GM18951 (cell line): ENCODE measurements around the gene PRKCZ.
"Not testable (repeated sequence)": the region's sequence is repeated elsewhere in the genome, so short reads cannot be mapped to it uniquely, and the experiment has no call there.

Experiments used
- POLR2A ChIP-seq: IDR thresholded peaks from 4 replicates; pipeline ENCODE4 v1.6.1; 2011; ENCODE audit warnings: mild to moderate bottlenecking; ENCODE audit not compliant: insufficient read length, insufficient read depth; ENCODE audit errors: extremely low read depth
- in situ Hi-C: fragments of 300-500 bp; cut with MboI; formaldehyde crosslinking; loops from one replicate; pipeline ENCODE4 v1.12.0; 2022; ENCODE audit warnings: low sequenced_read_pairs, mixed read lengths, inconsistent platforms; ENCODE audit not compliant: unreplicated experiment

PRKCZ gene

DNA sequence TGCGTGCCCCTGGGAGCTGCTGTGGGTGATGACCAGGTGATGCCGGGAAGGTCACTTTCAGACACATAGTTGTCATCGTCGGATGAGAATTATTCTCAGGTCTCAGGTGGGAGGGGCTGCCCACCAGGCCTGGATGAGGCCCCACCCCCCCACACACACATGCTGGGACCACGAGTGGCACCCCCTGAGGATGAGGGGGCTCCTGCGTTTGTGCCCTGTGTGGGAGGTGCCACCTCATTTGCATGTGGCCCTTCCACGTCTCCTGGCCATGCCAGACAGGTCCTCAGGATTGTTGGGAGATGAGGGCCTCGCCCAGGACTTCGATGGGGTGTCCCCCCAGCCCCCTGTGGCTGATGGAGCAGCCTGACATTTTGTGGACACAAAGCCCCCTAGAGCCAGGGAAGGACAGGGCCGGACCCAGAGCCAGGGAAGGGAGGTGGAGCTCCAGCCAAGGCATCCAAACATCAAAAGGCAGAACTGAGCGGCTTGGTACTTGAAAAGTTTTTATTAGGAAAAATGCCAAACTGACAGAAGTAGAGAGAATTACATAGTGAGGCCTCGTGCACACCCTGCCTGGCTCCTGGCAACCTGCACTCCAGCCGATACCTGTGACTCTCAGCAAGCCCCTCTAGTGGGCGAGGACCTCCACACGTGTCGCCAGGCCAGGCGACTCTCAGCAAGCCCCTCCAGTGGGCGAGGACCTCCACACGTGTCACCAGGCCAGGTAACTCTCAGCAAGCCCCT lies 55.7 kb downstream of the PRKCZ start:
- no peak for TF ChIP-seq POLR2A
- in situ Hi-C loops: no loop called here

DNA sequence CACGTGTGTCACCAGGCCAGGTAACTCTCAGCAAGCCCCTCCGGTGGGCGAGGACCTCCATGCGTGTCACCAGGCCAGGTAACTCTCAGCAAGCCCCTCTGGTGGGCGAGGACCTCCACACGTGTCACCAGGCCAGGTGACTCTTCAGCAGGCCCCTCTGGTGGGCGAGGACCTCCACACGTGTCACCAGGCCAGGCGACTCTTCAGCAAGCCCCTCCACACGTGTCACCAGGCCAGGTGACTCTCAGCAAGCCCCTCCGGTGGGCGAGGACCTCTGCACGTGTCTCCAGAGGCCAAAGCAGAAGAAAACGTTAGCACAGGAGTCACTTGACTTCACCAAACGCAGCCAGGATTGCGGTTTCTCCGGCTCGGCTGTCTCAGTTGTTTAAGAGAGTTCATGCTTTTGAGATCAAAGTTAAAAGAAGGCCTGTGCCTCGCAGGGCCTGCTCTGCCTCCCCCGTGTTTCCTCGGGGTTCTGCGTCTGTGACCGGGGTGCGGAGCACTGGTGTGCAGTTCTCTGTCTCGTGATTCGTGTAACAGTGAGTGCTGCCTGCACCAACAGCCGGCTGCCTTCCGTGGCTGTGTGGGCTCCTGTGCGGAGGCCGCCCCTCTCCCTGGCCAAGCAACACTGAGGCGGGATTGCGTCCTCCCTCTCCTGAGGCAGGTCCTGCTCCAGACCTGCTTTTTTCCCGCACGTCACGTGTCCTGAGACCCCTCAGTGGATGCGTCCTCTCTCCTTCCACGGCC lies 56.6 kb downstream of the PRKCZ start:
- in situ Hi-C loops: no loop called here
- TF ChIP-seq POLR2A: no peak

GRCh38 chr1:2107586-2108212 lies 57.5 kb downstream of the PRKCZ start:
- no peak for TF ChIP-seq POLR2A
- in situ Hi-C loops: no loop called here

GRCh38 chr1:2108213-2108876 lies 58.1 kb downstream of the PRKCZ start:
- no peak for TF ChIP-seq POLR2A
- in situ Hi-C loops: no loop called here

GRCh38 chr1:2108877-2109580 lies 58.8 kb downstream of the PRKCZ start:
- no peak for TF ChIP-seq POLR2A
- in situ Hi-C loops: no loop called here

- TF ChIP-seq POLR2A: no peak
- in situ Hi-C loops: no loop called here
Observed at GRCh38 chr1:2109581-2110021, 59.4 kb downstream of the PRKCZ start.

- no peak for TF ChIP-seq POLR2A
- in situ Hi-C loops: no loop called here
Observed at GRCh38 chr1:2110191-2110737, 60.1 kb downstream of the PRKCZ start.

GRCh38 chr1:2110738-2111673 lies 60.8 kb downstream of the PRKCZ start:
- TF ChIP-seq POLR2A: no peak
- in situ Hi-C loops: no loop called here

- in situ Hi-C loops: no loop called here
- TF ChIP-seq POLR2A: no peak
Observed at GRCh38 chr1:2111674-2112035, 61.4 kb downstream of the PRKCZ start.

DNA sequence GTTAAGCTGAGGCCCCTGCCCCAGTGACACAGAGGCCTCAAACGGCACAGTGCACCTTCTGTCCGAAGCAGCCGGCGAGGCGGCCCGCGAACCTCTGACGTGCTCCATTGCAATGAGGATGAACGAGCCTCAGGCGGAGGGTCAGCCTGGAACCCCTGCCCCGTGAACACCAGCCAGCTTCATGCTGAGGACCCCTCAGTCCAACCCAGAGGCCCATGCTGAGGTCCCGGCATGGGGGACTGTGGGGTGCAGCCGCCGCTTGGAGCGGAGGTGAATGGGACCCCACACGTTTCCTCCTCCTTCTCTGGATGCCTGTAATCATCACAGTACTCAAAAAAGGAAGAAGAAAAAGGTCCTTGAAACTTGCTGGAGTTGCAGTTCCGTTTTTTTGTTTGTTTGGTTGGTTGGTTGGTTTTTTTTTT lies 62.1 kb downstream of the PRKCZ start:
- in situ Hi-C loops: no loop called here
- no peak for TF ChIP-seq POLR2A

DNA sequence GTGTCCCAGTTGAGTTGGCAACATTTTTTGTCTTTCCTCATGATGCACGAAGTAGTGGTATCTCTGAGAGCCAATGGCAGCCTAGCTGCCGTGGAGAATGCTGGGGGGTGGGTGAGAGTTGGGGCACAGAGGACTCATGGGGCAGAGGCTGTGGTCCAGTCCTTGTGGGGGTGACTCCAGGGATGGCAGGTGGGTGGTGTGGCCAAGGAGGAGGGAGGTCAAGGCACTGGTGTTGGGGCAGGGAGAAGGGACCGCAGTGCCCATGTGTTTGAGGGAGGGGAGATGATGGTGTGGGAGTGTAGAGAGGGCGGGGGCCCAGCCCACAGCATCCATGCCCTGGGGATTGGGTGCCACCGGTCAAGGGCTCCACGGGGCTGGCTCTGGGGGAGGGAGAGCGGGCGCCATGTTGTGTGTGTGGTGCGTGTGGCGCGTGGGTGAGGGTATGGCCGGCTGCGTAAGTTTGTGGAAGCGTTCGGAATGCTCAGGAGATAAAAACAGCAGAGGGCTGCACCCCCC lies 63.5 kb downstream of the PRKCZ start:
- no peak for TF ChIP-seq POLR2A
- in situ Hi-C loops: no loop called here

GRCh38 chr1:2114635-2115007 lies 64.4 kb downstream of the PRKCZ start:
- in situ Hi-C loops: not testable (repeated sequence)
